KMS-11 (cell line): ENCODE measurements around the gene PDE6C.

Experiments used
- H2AFZ ChIP-seq: fragments of 200-600 bp; sonication (generic); 2 replicates; pipeline ENCODE4 v1.6.1; 2016; ENCODE audit warnings: antibody characterized with exemption, mixed run types, low read depth
- H3K27ac ChIP-seq: fragments of 200-600 bp; sonication (generic); 2 replicates; pipeline ENCODE4 v1.6.1; 2016; ENCODE audit warnings: mild to moderate bottlenecking, mixed run types
- H3K27me3 ChIP-seq: fragments of 200-600 bp; sonication (generic); 2 replicates; pipeline ENCODE4 v1.6.1; 2017; ENCODE audit warnings: mild to moderate bottlenecking, low read depth, mixed run types, moderate library complexity; ENCODE audit not compliant: insufficient read depth
- H3K36me3 ChIP-seq: fragments of 200-600 bp; sonication (generic); 2 replicates; pipeline ENCODE4 v1.6.1; 2017; ENCODE audit warnings: mild to moderate bottlenecking, mixed run types; ENCODE audit not compliant: insufficient read depth
- H3K4me1 ChIP-seq: fragments of 200-600 bp; sonication (generic); 2 replicates; pipeline ENCODE4 v1.6.1; 2016; ENCODE audit warnings: mild to moderate bottlenecking, low read depth, mixed run types; ENCODE audit not compliant: poor library complexity, severe bottlenecking
- H3K4me2 ChIP-seq: fragments of 200-600 bp; sonication (generic); 2 replicates; pipeline ENCODE4 v1.7.0; 2016; ENCODE audit warnings: mild to moderate bottlenecking, mixed run types
- H3K4me3 ChIP-seq: fragments of 200-600 bp; sonication (generic); IDR thresholded peaks from 2 replicates; pipeline ENCODE4 v1.6.1; 2017; ENCODE audit warnings: low read depth, low read length, mixed read lengths; ENCODE audit not compliant: insufficient read depth
- H3K79me2 ChIP-seq: fragments of 200-600 bp; sonication (generic); 2 replicates; pipeline ENCODE4 v1.6.1; 2016; ENCODE audit warnings: low read depth, mixed run types; ENCODE audit not compliant: insufficient read depth
- H3K9ac ChIP-seq: fragments of 200-600 bp; sonication (generic); 2 replicates; pipeline ENCODE4 v1.6.1; 2016; ENCODE audit warnings: mild to moderate bottlenecking, mixed run types
- H4K20me1 ChIP-seq: fragments of 200-600 bp; sonication (generic); 2 replicates; pipeline ENCODE4 v1.6.1; 2016; ENCODE audit warnings: mild to moderate bottlenecking, mixed run types; ENCODE audit not compliant: insufficient read depth
- CTCF ChIP-seq: fragments of 200-600 bp; sonication (generic); conservative IDR thresholded peaks from 2 replicates; pipeline ENCODE4 v1.6.1; 2017; ENCODE audit warnings: low read depth, mild to moderate bottlenecking, antibody characterized with exemption, low read length, moderate library complexity, mixed read lengths

The PDE6C gene

GRCh38 chr10:93656155-93656554 is 43.8 kb downstream of the PDE6C start:
- TF ChIP-seq CTCF = no peak

GRCh38 chr10:93657757-93658156 is 45.4 kb downstream of the PDE6C start:
- Histone ChIP-seq H4K20me1 (no peaks in the 10 kb centered on the region), H3K4me1 (no peaks in the 10 kb centered on the region), H3K36me3 (no peaks in the 10 kb centered on the region), H3K4me2 (no peak overlapping the region), H3K9ac (no peak overlapping the region), H3K79me2 (no peaks in the 10 kb centered on the region), H3K27ac (no peak overlapping the region), H3K27me3 (no peaks in the 10 kb centered on the region), H2AFZ (no peak overlapping the region), H3K4me3 (no peak overlapping the region)
- TF ChIP-seq CTCF = no peak

More at GRCh38 chr10:93656155-93656554, 43.8 kb downstream of the PDE6C start:
- no peaks in the 10 kb centered on the region for H4K20me1 ChIP-seq
- no peak overlapping the region for H3K27ac ChIP-seq
- no peaks in the 10 kb centered on the region for H3K36me3 ChIP-seq
- H3K4me1 ChIP-seq = no peaks in the 10 kb centered on the region
- no peak overlapping the region for H2AFZ ChIP-seq
- no peaks in the 10 kb centered on the region for H3K27me3 ChIP-seq
- H3K4me3 ChIP-seq = no peak overlapping the region
- no peaks in the 10 kb centered on the region for H3K79me2 ChIP-seq
- no peak overlapping the region for H3K4me2 ChIP-seq
- H3K9ac ChIP-seq = no peak overlapping the region

- Histone ChIP-seq H3K4me2 (no peak overlapping the region), H2AFZ (no peak overlapping the region), H3K27ac (no peak overlapping the region), H3K9ac (no peak overlapping the region), H3K4me3 (no peak overlapping the region), H3K4me1 (no peaks in the 10 kb centered on the region), H3K79me2 (no peaks in the 10 kb centered on the region), H3K27me3 (no peaks in the 10 kb centered on the region), H4K20me1 (no peaks in the 10 kb centered on the region), H3K36me3 (no peaks in the 10 kb centered on the region)
- TF ChIP-seq CTCF = no peak
Observed at GRCh38 chr10:93666030-93666429, 53.7 kb downstream of the PDE6C start.

GRCh38 chr10:93667795-93668194 is 55.5 kb downstream of the PDE6C start:
- TF ChIP-seq CTCF = no peak
- Histone ChIP-seq H3K79me2 (no peaks in the 10 kb centered on the region), H3K9ac (no peak overlapping the region), H3K4me1 (no peaks in the 10 kb centered on the region), H4K20me1 (no peaks in the 10 kb centered on the region), H3K4me2 (no peak overlapping the region), H2AFZ (no peak overlapping the region), H3K36me3 (no peaks in the 10 kb centered on the region), H3K4me3 (no peak overlapping the region), H3K27ac (no peak overlapping the region), H3K27me3 (no peaks in the 10 kb centered on the region)
